Measurements from ENCODE around the gene BNC2. TPM values are rescaled to one million over a fixed set of nuclear protein-coding genes. Genes with fewer than 3 reads are reported as not detected.
"Not testable (repeated sequence)": the region's sequence is repeated elsewhere in the genome, so short reads cannot be mapped to it uniquely, and the experiment has no call there.

Gene BNC2
- total RNA-seq, 1 donor from 2014 or later: 2.9 TPM

- no peak overlapping the region for H3K4me3 ChIP-seq (ENCODE audit: low read depth, low read length)
- no peak for TF ChIP-seq CTCF (conservative IDR thresholded peaks at IDR 0.05; ENCODE audit: low read depth, low read length)
- DNase-seq (ENCODE audit: low read depth): no peak
These were observed 324.8 kb downstream of the BNC2 start for GRCh38 chr9:16545639-16546038.

- DNase-seq (ENCODE audit: low read depth): no peak
- H3K4me3 ChIP-seq (ENCODE audit: low read depth, low read length): no peak overlapping the region
- no peak for TF ChIP-seq CTCF (conservative IDR thresholded peaks at IDR 0.05; ENCODE audit: low read depth, low read length)
These were observed 325.6 kb downstream of the BNC2 start for GRCh38 chr9:16544842-16545241.

GRCh38 chr9:16543686-16544085 lies 326.8 kb downstream of the BNC2 start:
- TF ChIP-seq CTCF (conservative IDR thresholded peaks at IDR 0.05; ENCODE audit: low read depth, low read length): no peak

GRCh38 chr9:16543225-16543624 lies 327.2 kb downstream of the BNC2 start:
- no peak for TF ChIP-seq CTCF (conservative IDR thresholded peaks at IDR 0.05; ENCODE audit: low read depth, low read length)
- DNase-seq (ENCODE audit: low read depth): no peak
- H3K4me3 ChIP-seq (ENCODE audit: low read depth, low read length): no peak overlapping the region

More at GRCh38 chr9:16543686-16544085, 326.8 kb downstream of the BNC2 start:
- H3K4me3 ChIP-seq (ENCODE audit: low read depth, low read length): no peak overlapping the region
- no peak for DNase-seq (ENCODE audit: low read depth)

GRCh38 chr9:16542290-16542689 lies 328.2 kb downstream of the BNC2 start:
- no peak for TF ChIP-seq CTCF (conservative IDR thresholded peaks at IDR 0.05; ENCODE audit: low read depth, low read length)
- no peak overlapping the region for H3K4me3 ChIP-seq (ENCODE audit: low read depth, low read length)
- DNase-seq (ENCODE audit: low read depth): no peak

- TF ChIP-seq CTCF (conservative IDR thresholded peaks at IDR 0.05; ENCODE audit: low read depth, low read length): no peak
- H3K4me3 ChIP-seq (ENCODE audit: low read depth, low read length): no peak overlapping the region
- no peak for DNase-seq (ENCODE audit: low read depth)
These were observed 329.5 kb downstream of the BNC2 start for GRCh38 chr9:16540743-16541613.

GRCh38 chr9:16539626-16540025 lies 330.8 kb downstream of the BNC2 start:
- DNase-seq (ENCODE audit: low read depth): not testable (repeated sequence)

More at GRCh38 chr9:16539626-16540025, 330.8 kb downstream of the BNC2 start:
- H3K4me3 ChIP-seq (ENCODE audit: low read depth, low read length): not testable (repeated sequence)

Data from epithelial cell of proximal tubule (primary cell).